Measurements from ENCODE around the gene ZNF680. TPM values are rescaled to one million over a fixed set of nuclear protein-coding genes. Genes with fewer than 3 reads are reported as not detected.

Gene ZNF680
- total RNA-seq, 1 donor from 2014 or later, result 19.0 TPM

GRCh38 chr7:64606385-64606784 lies 43.5 kb upstream of the ZNF680 start:
- Mint-ChIP-seq H3K27ac (no peak overlapping the region), H3K4me1 (no peaks in the 10 kb centered on the region), H3K9me3 (peaks cover 73% of the 10 kb centered on the region), H3K27me3 (ENCODE audit: low read depth) (no peaks in the 10 kb centered on the region), H3K4me3 (no peak overlapping the region), H3K36me3 (peaks cover under 1% of the 10 kb centered on the region)
- no peak for DNase-seq (ENCODE audit: low spot score in 2 of 2, unreplicated experiment in 2 of 2)
- TF ChIP-seq CTCF (IDR thresholded peaks at IDR 0.05; ENCODE audit: unreplicated experiment), result no peak

- Mint-ChIP-seq H3K27ac (no peak overlapping the region), H3K4me3 (no peak overlapping the region), H3K4me1 (no peaks in the 10 kb centered on the region), H3K27me3 (ENCODE audit: low read depth) (no peaks in the 10 kb centered on the region), H3K36me3 (peaks cover 3% of the 10 kb centered on the region), H3K9me3 (peaks cover 79% of the 10 kb centered on the region)
- TF ChIP-seq CTCF (IDR thresholded peaks at IDR 0.05; ENCODE audit: unreplicated experiment), result no peak
- no peak for DNase-seq (ENCODE audit: low spot score in 2 of 2, unreplicated experiment in 2 of 2)
Measured at GRCh38 chr7:64603271-64603670, 40.4 kb upstream of the ZNF680 start.

GRCh38 chr7:64602518-64602917 lies 39.6 kb upstream of the ZNF680 start:
- DNase-seq (ENCODE audit: low spot score in 2 of 2, unreplicated experiment in 2 of 2), result no peak
- H3K36me3 Mint-ChIP-seq, result peaks cover 3% of the 10 kb centered on the region
- H3K27me3 Mint-ChIP-seq (ENCODE audit: low read depth), result no peaks in the 10 kb centered on the region
- H3K27ac Mint-ChIP-seq, result no peak overlapping the region
- no peak overlapping the region for H3K4me3 Mint-ChIP-seq
- TF ChIP-seq CTCF (IDR thresholded peaks at IDR 0.05; ENCODE audit: unreplicated experiment), result no peak
- H3K9me3 Mint-ChIP-seq, result peaks cover 72% of the 10 kb centered on the region
- H3K4me1 Mint-ChIP-seq, result no peaks in the 10 kb centered on the region

- H3K27ac Mint-ChIP-seq, result no peak overlapping the region
- no peak for TF ChIP-seq CTCF (IDR thresholded peaks at IDR 0.05; ENCODE audit: unreplicated experiment)
- H3K4me3 Mint-ChIP-seq, result no peak overlapping the region
- no peaks in the 10 kb centered on the region for H3K4me1 Mint-ChIP-seq
- no peaks in the 10 kb centered on the region for H3K27me3 Mint-ChIP-seq (ENCODE audit: low read depth)
- H3K9me3 Mint-ChIP-seq, result peaks cover 72% of the 10 kb centered on the region
- peaks cover 3% of the 10 kb centered on the region for H3K36me3 Mint-ChIP-seq
- DNase-seq (ENCODE audit: low spot score in 2 of 2, unreplicated experiment in 2 of 2), result no peak
Measured at GRCh38 chr7:64602086-64602485, 39.2 kb upstream of the ZNF680 start.

- H3K27me3 Mint-ChIP-seq (ENCODE audit: low read depth), result no peaks in the 10 kb centered on the region
- no peak overlapping the region for H3K27ac Mint-ChIP-seq
- DNase-seq (ENCODE audit: low spot score in 2 of 2, unreplicated experiment in 2 of 2), result no peak
- H3K36me3 Mint-ChIP-seq, result peaks cover 3% of the 10 kb centered on the region
- H3K4me3 Mint-ChIP-seq, result no peak overlapping the region
- peaks cover 71% of the 10 kb centered on the region for H3K9me3 Mint-ChIP-seq
- no peak for TF ChIP-seq CTCF (IDR thresholded peaks at IDR 0.05; ENCODE audit: unreplicated experiment)
- no peaks in the 10 kb centered on the region for H3K4me1 Mint-ChIP-seq
Measured at GRCh38 chr7:64599359-64599758, 36.5 kb upstream of the ZNF680 start.

GRCh38 chr7:64590971-64591370 lies 28.1 kb upstream of the ZNF680 start:
- Mint-ChIP-seq H3K27me3 (ENCODE audit: low read depth) (no peaks in the 10 kb centered on the region), H3K9me3 (peaks cover 35% of the 10 kb centered on the region), H3K4me1 (no peaks in the 10 kb centered on the region), H3K4me3 (no peak overlapping the region), H3K36me3 (peaks cover 6% of the 10 kb centered on the region), H3K27ac (no peak overlapping the region)
- DNase-seq (ENCODE audit: low spot score in 2 of 2, unreplicated experiment in 2 of 2), result no peak
- TF ChIP-seq CTCF (IDR thresholded peaks at IDR 0.05; ENCODE audit: unreplicated experiment), result no peak

Data from mesothelial cell of epicardium (in vitro differentiated cells).